Ectodermal cell (in vitro differentiated cells): ENCODE measurements around the gene ESRRA.
A peak's percentile ranks its signal among the peaks of the same experiment; 100 is the strongest.

Experiments
- H3K27ac ChIP-seq: 2 replicates; pipeline ENCODE4 v1.7.0; 2013; ENCODE audit warnings: mild to moderate bottlenecking, low read depth, low read length; ENCODE audit not compliant: insufficient read depth, poor library complexity, severe bottlenecking
- H3K27me3 ChIP-seq: 2 replicates; pipeline ENCODE4 v1.7.0; 2013; ENCODE audit warnings: mild to moderate bottlenecking, low read length; ENCODE audit not compliant: insufficient read depth, control insufficient read depth, poor library complexity, severe bottlenecking
- H3K36me3 ChIP-seq: one replicate; pipeline ENCODE4 v1.7.0; 2013; ENCODE audit warnings: low read length; ENCODE audit not compliant: control insufficient read depth, insufficient read depth
- H3K4me1 ChIP-seq: one replicate; pipeline ENCODE4 v1.7.0; 2013; ENCODE audit warnings: low read length; ENCODE audit not compliant: control insufficient read depth, insufficient read depth
- H3K4me3 ChIP-seq: 2 replicates; pipeline ENCODE4 v1.7.0; 2013; ENCODE audit warnings: low read depth, low read length, control low read depth; ENCODE audit not compliant: insufficient read depth
- H3K9me3 ChIP-seq: 2 replicates; pipeline ENCODE4 v1.7.0; 2013; ENCODE audit warnings: mild to moderate bottlenecking, low read length, moderate library complexity; ENCODE audit not compliant: control insufficient read depth
- WGBS, 2 experiments: methylation state at CpG; one replicate each; pipeline ENCODE4 v1.1.7; 2013; ENCODE audit warnings: missing lambda C conversion rate in 2 of 2; 5-methylcytosine and 5-hydroxymethylcytosine counted together

The ESRRA gene

DNA sequence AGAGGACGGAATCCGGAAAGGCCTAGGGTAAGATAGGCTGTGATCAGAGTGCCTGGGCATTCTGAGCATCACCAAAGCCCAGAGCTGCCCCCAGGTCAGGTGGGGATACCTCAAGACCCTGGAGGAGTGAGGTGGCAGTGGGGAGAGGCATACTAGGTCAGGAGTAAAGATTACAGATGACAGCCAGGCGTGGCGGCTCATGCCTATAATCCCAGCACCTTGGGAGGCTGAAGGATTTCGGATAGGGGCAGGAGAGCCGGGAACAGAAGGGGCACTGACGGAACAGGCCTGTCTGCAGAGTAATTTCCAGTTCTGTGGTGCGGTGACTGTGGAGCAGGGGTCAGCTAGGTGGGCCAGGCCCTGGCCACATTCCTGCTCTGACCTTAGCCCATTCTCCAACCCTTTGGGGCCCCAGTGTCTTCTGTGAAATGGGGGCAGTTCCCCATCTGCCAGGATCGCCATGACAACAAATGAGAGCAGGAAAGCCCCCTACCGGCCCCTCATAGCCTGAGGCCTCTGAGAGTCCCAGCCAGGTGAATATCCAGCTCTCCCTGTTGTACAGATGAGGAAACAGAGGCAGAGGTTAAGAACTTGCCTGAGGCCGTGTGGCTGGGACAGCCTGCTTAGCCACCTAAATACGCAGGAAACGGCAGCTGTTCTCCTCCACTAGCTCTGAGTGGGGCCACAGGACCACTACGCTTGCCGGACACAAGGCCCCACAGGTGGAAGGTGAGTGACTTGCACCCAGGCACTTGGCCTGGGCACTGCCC lies 30.1 kb upstream of the ESRRA start:
- no peak overlapping the region for H3K27ac ChIP-seq
- H3K4me3 ChIP-seq, result no peak overlapping the region
- peaks cover 6% of the 10 kb centered on the region for H3K36me3 ChIP-seq
- H3K9me3 ChIP-seq, result no peaks in the 10 kb centered on the region
- no peaks in the 10 kb centered on the region for H3K27me3 ChIP-seq
- peaks cover 3% of the 10 kb centered on the region for H3K4me1 ChIP-seq
- WGBS, 2 experiments, result 91% methylated on average over 15 of the region's 15 CpGs

DNA sequence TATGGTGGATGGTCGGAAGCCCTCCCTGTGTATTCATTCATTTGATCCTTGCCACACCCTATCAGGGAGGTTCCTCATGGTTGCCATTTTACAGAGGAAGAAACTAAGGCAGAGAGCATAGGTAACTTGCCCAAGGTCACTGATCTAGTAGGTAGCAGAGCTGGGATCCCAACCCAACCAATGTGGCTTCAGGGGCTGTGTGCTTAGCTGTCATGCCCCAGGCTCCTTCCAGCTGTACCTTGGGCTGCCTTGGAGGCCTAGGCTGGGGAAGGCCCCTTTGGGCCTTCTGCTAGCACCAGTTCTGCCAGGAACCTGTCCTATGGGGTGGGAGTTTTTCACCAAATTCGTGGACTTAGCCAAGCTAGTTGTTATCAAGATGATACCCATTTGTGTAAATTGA lies 29.5 kb upstream of the ESRRA start:
- Histone ChIP-seq H3K9me3 (no peaks in the 10 kb centered on the region), H3K4me3 (no peak overlapping the region), H3K4me1 (peaks cover 3% of the 10 kb centered on the region), H3K36me3 (peaks cover 6% of the 10 kb centered on the region), H3K27ac (no peak overlapping the region), H3K27me3 (no peaks in the 10 kb centered on the region)
- 89 to 97% methylated on average over 1 of the region's 2 CpGs for WGBS, 2 experiments

DNA sequence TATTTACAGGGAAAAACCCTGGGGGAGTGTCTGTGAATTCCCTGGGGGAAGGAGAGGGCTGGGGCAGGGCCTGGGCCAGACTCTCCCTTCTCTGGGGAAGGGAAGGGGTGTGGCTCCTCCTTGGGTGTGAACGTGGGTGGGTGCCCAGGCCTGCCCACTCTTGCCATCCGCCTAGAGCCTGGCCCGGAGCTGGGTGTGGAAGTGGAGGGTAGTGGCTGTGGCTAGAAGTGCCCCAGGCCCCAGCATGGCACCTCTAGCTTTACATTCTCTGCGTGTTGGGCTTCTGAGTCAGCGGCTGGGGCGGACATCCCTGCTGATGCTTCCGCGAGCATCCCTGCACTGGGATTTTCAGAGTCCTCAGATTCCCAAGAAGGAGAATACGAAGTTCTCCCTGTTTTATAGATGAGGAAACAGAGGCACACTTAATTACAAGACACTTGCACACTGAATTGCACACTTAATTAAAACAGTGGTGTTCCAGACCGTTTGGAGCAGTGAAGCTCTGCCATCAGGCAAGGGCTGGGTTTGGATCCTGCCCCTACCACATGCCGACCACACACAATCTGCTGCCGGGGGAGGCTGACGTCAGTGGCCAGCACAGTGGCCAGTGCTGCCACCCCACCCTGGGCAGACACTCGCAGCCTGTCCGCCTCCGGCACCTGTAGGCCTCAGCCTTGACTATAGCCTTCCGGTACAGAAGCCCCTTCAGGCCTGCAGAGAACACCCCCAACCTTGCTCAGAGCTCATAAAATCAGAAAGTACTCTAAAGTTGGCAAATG lies 28.5 kb upstream of the ESRRA start:
- WGBS, 2 experiments, result 95 to 96% methylated on average over 17 of the region's 17 CpGs

GRCh38 chr11:64278576-64279190 lies 26.6 kb upstream of the ESRRA start:
- peaks cover 6% of the 10 kb centered on the region for H3K36me3 ChIP-seq
- no peak overlapping the region for H3K4me3 ChIP-seq
- no peaks in the 10 kb centered on the region for H3K9me3 ChIP-seq
- H3K4me1 ChIP-seq, result peaks cover 3% of the 10 kb centered on the region
- no peak overlapping the region for H3K27ac ChIP-seq
- H3K27me3 ChIP-seq, result no peaks in the 10 kb centered on the region
- 84 to 86% methylated on average over 8 of the region's 8 CpGs for WGBS, 2 experiments

More for the DNA sequence above, 28.5 kb upstream of the ESRRA start:
- H3K4me3 ChIP-seq, result no peak overlapping the region
- peaks cover 3% of the 10 kb centered on the region for H3K4me1 ChIP-seq
- no peaks in the 10 kb centered on the region for H3K27me3 ChIP-seq
- no peaks in the 10 kb centered on the region for H3K9me3 ChIP-seq
- H3K27ac ChIP-seq, result no peak overlapping the region
- H3K36me3 ChIP-seq, result peaks cover 6% of the 10 kb centered on the region

DNA sequence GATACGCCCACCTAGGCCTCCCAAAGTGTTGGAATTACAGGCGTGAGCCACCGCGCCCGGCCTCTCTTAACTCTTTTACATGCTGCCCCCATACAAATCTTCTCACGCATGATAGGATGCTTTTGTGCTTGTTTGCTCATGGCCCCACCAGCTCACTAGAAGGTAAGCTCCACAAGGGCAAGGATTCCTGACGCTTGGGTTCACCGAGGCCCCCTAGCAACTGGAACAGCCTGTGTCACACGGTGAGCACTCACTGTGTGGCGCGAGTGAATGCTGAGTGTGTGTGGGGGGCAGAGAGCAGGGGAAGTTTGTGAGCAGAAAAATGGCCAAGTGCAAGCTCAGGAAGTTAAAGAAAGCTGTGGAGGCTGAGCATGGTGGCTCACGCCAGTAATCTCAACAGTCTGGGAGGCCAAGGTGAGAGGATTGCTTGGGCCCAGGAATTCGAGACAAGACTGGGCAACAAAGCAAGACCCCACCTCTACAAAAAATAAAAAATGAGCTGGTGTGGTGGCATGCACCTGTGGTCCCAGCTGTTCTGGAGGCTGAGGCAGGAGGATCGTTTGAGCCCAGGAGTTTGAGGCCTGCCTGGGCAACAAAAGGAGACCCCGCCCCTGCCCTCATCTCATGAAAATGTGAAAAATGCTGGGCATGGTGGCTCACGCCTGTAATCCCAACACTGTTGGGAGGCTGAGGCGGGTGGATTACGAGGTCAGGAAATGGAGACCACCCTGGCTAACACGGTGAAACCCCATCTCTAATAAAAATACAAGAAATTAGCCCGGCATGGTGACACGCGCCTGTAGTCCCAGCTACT lies 23.2 kb upstream of the ESRRA start:
- 95% methylated on average over 22 of the region's 22 CpGs for WGBS, 2 experiments
- no peaks in the 10 kb centered on the region for H3K27me3 ChIP-seq
- H3K36me3 ChIP-seq, result no peaks in the 10 kb centered on the region
- peaks cover 4% of the 10 kb centered on the region for H3K4me1 ChIP-seq
- H3K9me3 ChIP-seq, result no peaks in the 10 kb centered on the region
- no peak overlapping the region for H3K4me3 ChIP-seq
- H3K27ac ChIP-seq, result no peak overlapping the region

DNA sequence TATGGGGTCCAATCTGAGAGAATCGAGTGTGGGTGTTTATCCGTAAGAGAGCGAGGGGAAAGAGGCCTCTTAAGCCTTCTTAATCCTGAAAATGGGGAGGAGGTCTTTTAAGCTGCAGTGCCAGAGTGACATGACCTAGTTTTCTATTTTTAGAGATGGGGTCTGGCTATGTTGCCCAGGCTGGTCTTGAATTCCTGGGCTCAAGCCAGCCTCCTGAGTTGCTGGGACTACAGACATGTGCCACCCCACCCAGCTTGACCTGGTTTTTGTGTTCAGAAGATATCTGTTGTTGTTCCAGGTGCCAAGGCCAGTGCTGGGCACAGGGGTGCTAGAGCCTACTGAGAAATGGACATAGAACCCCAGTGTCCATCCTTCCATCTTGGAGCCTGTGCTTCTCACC lies 22.2 kb upstream of the ESRRA start:
- no peaks in the 10 kb centered on the region for H3K36me3 ChIP-seq
- no peaks in the 10 kb centered on the region for H3K27me3 ChIP-seq
- H3K4me3 ChIP-seq, result no peak overlapping the region
- H3K4me1 ChIP-seq, result peaks cover 4% of the 10 kb centered on the region
- WGBS, 2 experiments, result 85 to 90% methylated on average over 3 of the region's 3 CpGs
- no peak overlapping the region for H3K27ac ChIP-seq
- no peaks in the 10 kb centered on the region for H3K9me3 ChIP-seq

GRCh38 chr11:64284048-64284961 lies 21.0 kb upstream of the ESRRA start, which contains the start of gene BAD:
TSS of gene BAD (minus strand) at chr11:64284665. CDS start at chr11:64284368, 297 bp downstream.
- Histone ChIP-seq H3K9me3 (no peaks in the 10 kb centered on the region), H3K27ac (peak within 1 kb of the TSS; percentile 80), H3K4me3 (peak within 1 kb of the TSS; percentile 86), H3K36me3 (no peaks in the 10 kb centered on the region), H3K27me3 (peaks cover 4% of the 10 kb centered on the region), H3K4me1 (peaks cover 4% of the 10 kb centered on the region)
- 11 to 12% methylated on average over 44 of the region's 44 CpGs for WGBS, 2 experiments

DNA sequence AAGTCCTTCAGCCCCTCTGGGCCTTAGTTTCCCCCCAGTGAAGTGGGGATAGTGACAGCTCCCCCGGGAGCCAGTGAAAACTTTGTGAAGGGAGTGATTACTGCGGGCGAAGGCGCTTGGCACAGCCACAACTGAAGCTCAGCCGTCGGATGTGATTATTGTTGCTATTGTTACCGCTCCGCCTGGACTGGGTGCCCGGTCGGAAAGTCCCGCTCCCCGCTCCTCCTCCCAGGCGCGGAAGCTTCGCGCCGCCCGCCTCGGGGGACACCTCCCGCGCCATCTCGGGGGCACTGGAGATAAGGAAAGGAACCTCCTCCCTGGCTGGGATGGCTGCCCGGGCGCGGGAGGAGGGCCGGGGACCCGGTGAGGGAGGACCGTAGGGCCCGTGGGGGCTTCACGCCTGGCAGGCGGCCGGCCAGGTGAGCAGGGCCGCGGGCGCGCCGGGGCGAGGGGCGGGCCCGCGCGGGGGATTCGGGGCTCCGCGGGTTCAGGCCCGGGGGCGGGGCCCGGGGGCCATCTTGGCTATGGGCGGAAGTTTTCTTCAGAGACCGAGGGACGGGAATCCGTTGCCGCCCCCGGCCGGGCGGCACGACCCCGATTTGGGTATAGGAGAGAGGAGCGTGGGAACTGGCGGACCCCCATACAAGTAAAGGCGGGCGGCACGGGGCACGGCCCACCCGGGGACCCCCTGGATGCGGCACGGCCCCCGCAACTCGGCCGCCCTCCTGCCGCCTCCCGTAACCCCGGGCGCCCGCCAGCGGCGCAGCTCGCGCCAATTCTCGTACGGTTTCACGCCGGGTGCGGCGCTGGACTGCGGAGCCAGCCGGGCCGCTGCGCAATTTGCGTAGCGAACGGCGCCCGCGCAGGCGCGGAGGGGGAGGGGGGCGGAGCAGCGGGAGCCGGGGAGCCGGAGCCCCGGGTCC lies 20.1 kb upstream of the ESRRA start, which contains the start of gene GPR137:
TSS of gene GPR137 (plus strand) at position 887 of the 923 bp plus-strand sequence. CDS start 677 bp downstream, outside the sequence.
- Histone ChIP-seq H3K36me3 (no peaks in the 10 kb centered on the region), H3K4me1 (peaks cover 4% of the 10 kb centered on the region), H3K27ac (peak within 1 kb of the TSS; percentile 80), H3K27me3 (peaks cover 13% of the 10 kb centered on the region), H3K9me3 (no peaks in the 10 kb centered on the region), H3K4me3 (peak within 1 kb of the TSS; percentile 86)
- 0 to 1% methylated on average over 102 of the region's 102 CpGs for WGBS, 2 experiments
